ENCODE data around the gene SIK3. TPM values are rescaled to one million over a fixed set of nuclear protein-coding genes. Genes with fewer than 3 reads are reported as not detected.
A peak's percentile ranks its signal among the peaks of the same experiment; 100 is the strongest.

Gene SIK3
- total RNA-seq, 1 experiment from 2014 or later: 31.4 TPM

GRCh38 chr11:117037279-117037974 is 60.8 kb downstream of the SIK3 start:
- Histone ChIP-seq H3K4me1 (ENCODE audit: insufficient read depth, low read length) (peaks cover 2% of the 10 kb centered on the region; the same call in 1 of the 2 replicates), H3K4me2 (ENCODE audit: insufficient read depth, insufficient read length, low read length) (no peak overlapping the region), H2BK20ac (ENCODE audit: low read depth, low read length, poor library complexity, severe bottlenecking) (no peak overlapping the region), H4K8ac (replicated peaks; ENCODE audit: insufficient read length, low read depth, low read length) (no peak overlapping the region), H2AFZ (ENCODE audit: low read length) (no peak overlapping the region), H3K9me3 (ENCODE audit: control insufficient read depth, low read depth, low read length) (no peaks in the 10 kb centered on the region), H2AK5ac (ENCODE audit: insufficient read length, low read length) (no peak overlapping the region), H2BK120ac (ENCODE audit: low read depth, low read length, poor library complexity, severe bottlenecking) (no peak overlapping the region), H3K9ac (ENCODE audit: extremely low read depth, insufficient read length, low read length) (no peak overlapping the region), H3K27ac (ENCODE audit: insufficient read length, low read depth, low read length) (no peak overlapping the region), H2BK5ac (ENCODE audit: insufficient read length, low read length) (no peak overlapping the region), H4K5ac (ENCODE audit: insufficient read length, low read depth, low read length) (no peak overlapping the region), H3K79me1 (ENCODE audit: insufficient read depth, low read depth, low read length, poor library complexity, severe bottlenecking) (no peaks in the 10 kb centered on the region), H2BK12ac (ENCODE audit: insufficient read length, low read depth, low read length) (no peak overlapping the region), H3K56ac (ENCODE audit: insufficient read length, low read depth, low read length) (no peak overlapping the region), H2BK15ac (ENCODE audit: low read depth, low read length) (no peak overlapping the region), H3K18ac (ENCODE audit: insufficient read length, low read depth, low read length) (no peak overlapping the region), H4K20me1 (ENCODE audit: control insufficient read depth, insufficient read depth, insufficient read length) (no peaks in the 10 kb centered on the region), H4K91ac (ENCODE audit: insufficient read length, low read depth, low read length) (no peak overlapping the region), H3T11ph (ENCODE audit: low read length) (no peak overlapping the region), H3K4ac (ENCODE audit: low read depth, low read length) (no peak overlapping the region), H3K23me2 (ENCODE audit: insufficient read length, low read depth, low read length, poor library complexity, severe bottlenecking) (no peaks in the 10 kb centered on the region), H3K23ac (ENCODE audit: insufficient read length, low read depth, low read length) (no peak overlapping the region), H3K27me3 (ENCODE audit: insufficient read depth, low read length) (no peaks in the 10 kb centered on the region), H3K14ac (ENCODE audit: insufficient read depth, low read length) (no peak overlapping the region), H3K79me2 (ENCODE audit: insufficient read depth, low read length) (peaks cover 2% of the 10 kb centered on the region; the same call in 1 of the 2 replicates)
- Mint-ChIP-seq H3K4me3 (no peak overlapping the region), H3K27me3 (ENCODE audit: low read depth) (no peaks in the 10 kb centered on the region), H3K4me1 (peaks cover 16 to 18% of the 10 kb centered on the region in 2 experiments), H3K9me3 (no peaks in the 10 kb centered on the region), H3K36me3 (ENCODE audit: insufficient read depth in 1 of 3, low read depth in 3 of 3) (no peaks in the 10 kb centered on the region), H3K27ac (peak overlapping the region in 2 of 3 experiments; percentile 77 to 84; a peak in 4 of 7 replicates)
- no peak for TF ChIP-seq CTCF (conservative IDR thresholded peaks at IDR 0.05)
- no peak for DNase-seq
- WGBS (ENCODE audit: extremely low coverage, insufficient read length, low lambda C conversion rate): no CpG with 5 or more reads among the region's 1 CpG
